IPS-15b (cell line): ENCODE results near the gene COX4I2.
"Not testable (repeated sequence)": the region's sequence is repeated elsewhere in the genome, so short reads cannot be mapped to it uniquely, and the experiment has no call there.

Experiments used
- H3K27me3 ChIP-seq: one replicate; pipeline ENCODE4 v1.6.1; 2013; ENCODE audit warnings: low read length; ENCODE audit not compliant: control insufficient read depth, insufficient read depth
- H3K36me3 ChIP-seq: one replicate; pipeline ENCODE4 v1.6.1; 2013; ENCODE audit warnings: low read length; ENCODE audit not compliant: control insufficient read depth, insufficient read depth
- H3K4me1 ChIP-seq: one replicate; pipeline ENCODE4 v1.6.1; 2013; ENCODE audit warnings: mild to moderate bottlenecking, low read length; ENCODE audit not compliant: control insufficient read depth, insufficient read depth
- H3K4me3 ChIP-seq: one replicate; pipeline ENCODE4 v1.5.1; 2013; ENCODE audit warnings: low read depth, low read length
- H3K9ac ChIP-seq: one replicate; pipeline ENCODE4 v1.6.1; 2013; ENCODE audit warnings: low read depth, mild to moderate bottlenecking, low read length
- H3K9me3 ChIP-seq: one replicate; pipeline ENCODE4 v1.6.1; 2013; ENCODE audit warnings: mild to moderate bottlenecking, low read length; ENCODE audit not compliant: control insufficient read depth, insufficient read depth

COX4I2 gene

GRCh38 chr20:31637660-31638059 is at the start of gene COX4I2:
Gene COX4I2 (plus strand): TSS chr20:31637912. CDS start chr20:31639018, 1,106 bp downstream.
- Histone ChIP-seq H3K4me3 (peak within 1 kb of the TSS; percentile 37), H3K36me3 (no peaks in the 10 kb centered on the region), H3K27me3 (peaks cover 3% of the 10 kb centered on the region), H3K4me1 (no peaks in the 10 kb centered on the region), H3K9me3 (no peaks in the 10 kb centered on the region), H3K9ac (no peak within 1 kb of the TSS)

- Histone ChIP-seq H3K36me3 (no peaks in the 10 kb centered on the region), H3K4me3 (no peak overlapping the region), H3K9ac (no peak overlapping the region), H3K27me3 (peaks cover 3% of the 10 kb centered on the region), H3K4me1 (peaks cover 26% of the 10 kb centered on the region), H3K9me3 (no peaks in the 10 kb centered on the region)
These were observed 46.9 kb upstream of the COX4I2 start for GRCh38 chr20:31590717-31591225.

- Histone ChIP-seq H3K9ac (no peak overlapping the region), H3K4me1 (peaks cover 24% of the 10 kb centered on the region), H3K4me3 (no peak overlapping the region), H3K36me3 (no peaks in the 10 kb centered on the region), H3K27me3 (peaks cover under 1% of the 10 kb centered on the region), H3K9me3 (no peaks in the 10 kb centered on the region)
These were observed 44.3 kb upstream of the COX4I2 start for GRCh38 chr20:31593221-31594001.

- Histone ChIP-seq H3K27me3 (no peaks in the 10 kb centered on the region), H3K4me1 (peaks cover 23% of the 10 kb centered on the region), H3K36me3 (no peaks in the 10 kb centered on the region), H3K4me3 (no peak overlapping the region), H3K9me3 (no peaks in the 10 kb centered on the region), H3K9ac (no peak overlapping the region)
These were observed 43.6 kb upstream of the COX4I2 start for GRCh38 chr20:31594002-31594557.

GRCh38 chr20:31594558-31595379 is 42.9 kb upstream of the COX4I2 start:
- Histone ChIP-seq H3K36me3 (no peaks in the 10 kb centered on the region), H3K27me3 (no peaks in the 10 kb centered on the region), H3K4me3 (no peak overlapping the region), H3K9ac (no peak overlapping the region), H3K4me1 (peaks cover 23% of the 10 kb centered on the region), H3K9me3 (no peaks in the 10 kb centered on the region)

GRCh38 chr20:31595380-31595653 is 42.4 kb upstream of the COX4I2 start:
- H3K27me3 ChIP-seq, result no peaks in the 10 kb centered on the region
- H3K4me3 ChIP-seq, result no peak overlapping the region
- peaks cover 23% of the 10 kb centered on the region for H3K4me1 ChIP-seq
- H3K9ac ChIP-seq, result no peak overlapping the region
- H3K36me3 ChIP-seq, result no peaks in the 10 kb centered on the region
- H3K9me3 ChIP-seq, result no peaks in the 10 kb centered on the region

- no peaks in the 10 kb centered on the region for H3K9me3 ChIP-seq
- H3K27me3 ChIP-seq, result no peaks in the 10 kb centered on the region
- H3K9ac ChIP-seq, result peak overlapping the region; percentile 65
- no peaks in the 10 kb centered on the region for H3K36me3 ChIP-seq
- H3K4me3 ChIP-seq, result no peak overlapping the region
- H3K4me1 ChIP-seq, result peaks cover 23% of the 10 kb centered on the region
These were observed 41.9 kb upstream of the COX4I2 start for GRCh38 chr20:31595654-31596411.

GRCh38 chr20:31596412-31596715 is 41.3 kb upstream of the COX4I2 start:
- not testable (repeated sequence) for H3K36me3 ChIP-seq, H3K9me3 ChIP-seq, H3K27me3 ChIP-seq, H3K4me3 ChIP-seq
- Histone ChIP-seq H3K9ac (peak overlapping the region; percentile 65), H3K4me1 (peaks cover 18% of the 10 kb centered on the region)

GRCh38 chr20:31596831-31597480 is 40.8 kb upstream of the COX4I2 start:
- Histone ChIP-seq H3K36me3 (no peaks in the 10 kb centered on the region), H3K9ac (no peak overlapping the region), H3K4me1 (peaks cover 17% of the 10 kb centered on the region)

GRCh38 chr20:31597481-31597855 is 40.2 kb upstream of the COX4I2 start:
- Histone ChIP-seq H3K27me3 (no peaks in the 10 kb centered on the region), H3K36me3 (no peaks in the 10 kb centered on the region), H3K4me1 (peaks cover 18% of the 10 kb centered on the region), H3K9me3 (no peaks in the 10 kb centered on the region), H3K4me3 (no peak overlapping the region), H3K9ac (no peak overlapping the region)

More at GRCh38 chr20:31596831-31597480, 40.8 kb upstream of the COX4I2 start:
- Histone ChIP-seq H3K9me3 (no peaks in the 10 kb centered on the region), H3K27me3 (no peaks in the 10 kb centered on the region), H3K4me3 (no peak overlapping the region)

- no peaks in the 10 kb centered on the region for H3K9me3 ChIP-seq
- no peak overlapping the region for H3K4me3 ChIP-seq
- peaks cover 13% of the 10 kb centered on the region for H3K4me1 ChIP-seq
- H3K9ac ChIP-seq, result no peak overlapping the region
- H3K27me3 ChIP-seq, result no peaks in the 10 kb centered on the region
- H3K36me3 ChIP-seq, result peaks cover 9% of the 10 kb centered on the region
These were observed 35.3 kb upstream of the COX4I2 start for GRCh38 chr20:31602431-31602778.
